IMR-90 (cell line): ENCODE results near the gene NDUFAF4. TPM values are rescaled to one million over a fixed set of nuclear protein-coding genes. Genes with fewer than 3 reads are reported as not detected.

Source experiments
- ATAC-seq: fragments of 200-7000 bp; cut with Tn5 transposase; 2 replicates; pipeline ENCODE4 v1.9.1; 2020; ENCODE audit warnings: low read depth, mild to moderate bottlenecking, moderate library complexity
- BruUV-seq: library from RNA; stranded (reverse); fragments of 400-500 nt; replicated peaks from 2 replicates; lab custom pipeline; 2021; lab: Mats Ljungman, UMichigan
- CTCF ChIA-PET: fragments of 300-600 bp; formaldehyde crosslinking; extraction: SDS; loops from one replicate; lab custom pipeline; 2021; ENCODE audit warnings: antibody characterized with exemption; lab: Yijun Ruan, JAX
- POLR2A ChIA-PET: fragments of 300-600 bp; sonication (Branson Sonifier 250); formaldehyde crosslinking; loops from one replicate; lab custom pipeline; 2022; ENCODE audit warnings: antibody characterized with exemption; ENCODE audit not compliant: unreplicated experiment; lab: Charles Lee
- DNase-seq: peaks from one replicate; pipeline ENCODE4 v3.0.0; 2013
- H2AFZ ChIP-seq: replicated peaks from 2 replicates; pipeline ENCODE3; 2013; ENCODE audit warnings: low read length, mild to moderate bottlenecking; ENCODE audit not compliant: poor library complexity
- H2AK5ac ChIP-seq: 2 replicates; pipeline ENCODE4 v1.6.1; 2013; ENCODE audit warnings: low read depth, low read length, inconsistent platforms
- H2AK9ac ChIP-seq: replicated peaks from 2 replicates; pipeline ENCODE3; 2013; ENCODE audit warnings: mild to moderate bottlenecking, low read depth, low read length, moderate library complexity; ENCODE audit not compliant: poor library complexity
- H2BK120ac ChIP-seq: 2 replicates; pipeline ENCODE4 v1.6.1; 2013; ENCODE audit warnings: low read depth, low read length, inconsistent platforms
- H2BK15ac ChIP-seq: 3 replicates; pipeline ENCODE4 v1.6.1; 2013; ENCODE audit warnings: low read depth, low read length, inconsistent platforms
- H2BK20ac ChIP-seq: 2 replicates; pipeline ENCODE4 v1.6.1; 2013; ENCODE audit warnings: low read depth, mild to moderate bottlenecking, inconsistent platforms, low read length, moderate library complexity
- H2BK5ac ChIP-seq: 2 replicates; pipeline ENCODE4 v1.6.1; 2013; ENCODE audit warnings: mild to moderate bottlenecking, low read depth, low read length, inconsistent platforms; ENCODE audit not compliant: poor library complexity, severe bottlenecking
- H3K14ac ChIP-seq: replicated peaks from 2 replicates; pipeline ENCODE4 v1.6.1; 2013; ENCODE audit warnings: low read depth, low read length, inconsistent platforms
- H3K18ac ChIP-seq: 2 replicates; pipeline ENCODE4 v1.6.1; 2013; ENCODE audit warnings: low read depth, low read length, control low read depth
- H3K23ac ChIP-seq: 2 replicates; pipeline ENCODE4 v1.6.1; 2013; ENCODE audit warnings: low read depth, low read length, inconsistent platforms
- H3K27ac ChIP-seq: 2 replicates; pipeline ENCODE4 v1.5.1; 2013; ENCODE audit warnings: mild to moderate bottlenecking, control low read depth, low read length; ENCODE audit not compliant: insufficient read depth
- H3K27me3 ChIP-seq: 2 replicates; pipeline ENCODE4 v1.6.1; 2013; ENCODE audit warnings: low read length; ENCODE audit not compliant: control insufficient read depth, insufficient read depth
- H3K36me3 ChIP-seq: 2 replicates; pipeline ENCODE4 v1.6.1; 2013; ENCODE audit warnings: low read length, mixed read lengths; ENCODE audit not compliant: control insufficient read depth, insufficient read depth
- H3K4ac ChIP-seq: 2 replicates; pipeline ENCODE4 v1.6.1; 2013; ENCODE audit warnings: low read depth, low read length, inconsistent platforms
- H3K4me1 ChIP-seq: 2 replicates; pipeline ENCODE4 v1.6.1; 2013; ENCODE audit warnings: low read length, mixed read lengths; ENCODE audit not compliant: control insufficient read depth, insufficient read depth
- H3K4me2 ChIP-seq: 2 replicates; pipeline ENCODE4 v1.6.1; 2013; ENCODE audit warnings: low read depth, mild to moderate bottlenecking, control low read depth, low read length, moderate library complexity
- H3K4me3 ChIP-seq: 2 replicates; pipeline ENCODE4 v1.5.1; 2013; ENCODE audit warnings: low read depth, mild to moderate bottlenecking, control low read depth, low read length, moderate library complexity; ENCODE audit not compliant: insufficient read depth
- H3K56ac ChIP-seq: 2 replicates; pipeline ENCODE4 v1.6.1; 2013; ENCODE audit warnings: low read length, inconsistent platforms; ENCODE audit not compliant: insufficient read depth; ENCODE audit errors: extremely low read depth
- H3K79me1 ChIP-seq, 2 experiments: 2 replicates each; pipeline ENCODE4 v1.6.1; 2013; ENCODE audit warnings: low read length in 2 of 2, inconsistent platforms in 1 of 2, low read depth in 1 of 2
- H3K9ac ChIP-seq: 2 replicates; pipeline ENCODE4 v1.6.1; 2013; ENCODE audit warnings: low read depth, low read length, control low read depth
- H3K9me1 ChIP-seq: 2 replicates; pipeline ENCODE4 v1.6.1; 2013; ENCODE audit warnings: low read length, inconsistent platforms; ENCODE audit not compliant: insufficient read depth
- H3K9me3 ChIP-seq: 2 replicates; pipeline ENCODE4 v1.6.1; 2013; ENCODE audit warnings: low read length; ENCODE audit not compliant: control insufficient read depth, insufficient read depth
- H4K20me1 ChIP-seq: 2 replicates; pipeline ENCODE4 v1.6.1; 2013; ENCODE audit warnings: low read length, inconsistent platforms; ENCODE audit not compliant: insufficient read depth
- H4K5ac ChIP-seq: 2 replicates; pipeline ENCODE4 v1.6.1; 2013; ENCODE audit warnings: mild to moderate bottlenecking, low read depth, low read length, control low read depth
- H4K8ac ChIP-seq, 2 experiments: 2 replicates each; pipeline ENCODE4 v1.6.1; 2013; ENCODE audit warnings: low read depth in 2 of 2, low read length in 2 of 2, control low read depth in 1 of 2, inconsistent platforms in 1 of 2
- H4K91ac ChIP-seq: 2 replicates; pipeline ENCODE4 v1.6.1; 2013; ENCODE audit warnings: low read depth, low read length, inconsistent platforms; ENCODE audit not compliant: insufficient read depth
- BHLHE40 ChIP-seq: fragments of 150-350 bp; IDR thresholded peaks from 2 replicates; pipeline ENCODE4 v1.6.1; 2016; ENCODE audit warnings: mild to moderate bottlenecking, low read depth, low read length
- CEBPB ChIP-seq: IDR thresholded peaks from 2 replicates; pipeline ENCODE4 v1.6.1; 2012; ENCODE audit warnings: low read depth, low read length, improper control_type of control experiment
- CHD1 ChIP-seq: IDR thresholded peaks from 2 replicates; pipeline ENCODE4 v1.6.1; 2012; ENCODE audit warnings: low read depth, low read length, improper control_type of control experiment
- CTCF ChIP-seq: conservative IDR thresholded peaks from 2 replicates; pipeline ENCODE4 v1.5.1; 2012; ENCODE audit warnings: mild to moderate bottlenecking, low read depth, low read length, improper control_type of control experiment
- FOS ChIP-seq: fragments of 150-350 bp; IDR thresholded peaks from 2 replicates; pipeline ENCODE4 v1.6.1; 2016; ENCODE audit warnings: low read depth, low read length
- MAFK ChIP-seq: IDR thresholded peaks from 2 replicates; pipeline ENCODE4 v1.6.1; 2012; ENCODE audit warnings: low read depth, low read length, improper control_type of control experiment
- MAZ ChIP-seq: IDR thresholded peaks from 2 replicates; pipeline ENCODE4 v1.6.1; 2012; ENCODE audit warnings: low read depth, mild to moderate bottlenecking, low read length, improper control_type of control experiment, moderate library complexity, borderline replicate concordance
- MXI1 ChIP-seq: IDR thresholded peaks from 2 replicates; pipeline ENCODE4 v1.6.1; 2012; ENCODE audit warnings: low read depth, mild to moderate bottlenecking, low read length, moderate library complexity, borderline replicate concordance
- NFE2L2 ChIP-seq: fragments of 150-350 bp; IDR thresholded peaks from 2 replicates; pipeline ENCODE4 v1.6.1; 2016; ENCODE audit warnings: low read depth, mild to moderate bottlenecking, low read length
- POLR2A ChIP-seq: IDR thresholded peaks from 2 replicates; pipeline ENCODE4 v1.6.1; 2012; ENCODE audit warnings: mild to moderate bottlenecking, low read depth, low read length
- RAD21 ChIP-seq: IDR thresholded peaks from 2 replicates; pipeline ENCODE4 v1.6.1; 2012; ENCODE audit warnings: low read length, improper control_type of control experiment
- RCOR1 ChIP-seq: IDR thresholded peaks from 2 replicates; pipeline ENCODE4 v1.6.1; 2012; ENCODE audit warnings: mild to moderate bottlenecking, low read length, improper control_type of control experiment; ENCODE audit not compliant: insufficient replicate concordance
- RFX5 ChIP-seq: IDR thresholded peaks from 2 replicates; pipeline ENCODE4 v1.8.0; 2012; ENCODE audit warnings: low read depth, mild to moderate bottlenecking, low read length, moderate library complexity
- SMC3 ChIP-seq: fragments of 150-350 bp; IDR thresholded peaks from 2 replicates; pipeline ENCODE4 v1.6.1; 2016; ENCODE audit warnings: low read depth, mild to moderate bottlenecking, antibody characterized with exemption, low read length, moderate library complexity
- USF2 ChIP-seq: fragments of 150-350 bp; IDR thresholded peaks from 2 replicates; pipeline ENCODE4 v1.6.1; 2017; ENCODE audit warnings: mild to moderate bottlenecking, antibody characterized with exemption, low read length, low read depth
- WGBS, 2 experiments: methylation state at CpG; one replicate each; pipeline versions ENCODE4 v1.1.5 to v1.1.7; 2013; ENCODE audit warnings: missing lambda C conversion rate in 2 of 2; ENCODE audit not compliant: insufficient read length in 1 of 2; ENCODE audit errors: extremely low coverage in 2 of 2; 5-methylcytosine and 5-hydroxymethylcytosine counted together
- dilution Hi-C: fragments of 300-500 bp; cut with HindIII; formaldehyde crosslinking; loops from one replicate; pipeline ENCODE4 v1.14.3; 2018; ENCODE audit warnings: low sequenced_read_pairs; ENCODE audit not compliant: unreplicated experiment
- in situ Hi-C: fragments of 300-500 bp; cut with MboI; formaldehyde crosslinking; loops from 3 replicates; pipeline ENCODE4 v1.14.3; 2019; ENCODE audit warnings: low sequenced_read_pairs, inconsistent platforms, mixed read lengths
- intact Hi-C: fragments of 100-400 bp; cut with micrococcal nuclease; formaldehyde crosslinking; loops from 2 replicates; pipeline ENCODE4 v1.10.0; 2022
- polyA plus RNA-seq, 3 experiments: library from polyadenylated mRNA; depleted of rRNA; stranded (reverse); fragments of >200 nt; gene quantifications; 2 replicates each; pipeline ENCODE4 v1.2.3, GENCODE V29; 2012; ENCODE audit warnings: low replicate concordance in 1 of 3
- total RNA-seq: library from RNA; depleted of rRNA; stranded (reverse); fragments of >200 nt; gene quantifications from 2 replicates; pipeline ENCODE4 v1.2.3, GENCODE V29; 2012
- TF ChIP-seq, protein P1 (sequence below): fragments of 150-350 bp; IDR thresholded peaks from 2 replicates; pipeline ENCODE4 v1.6.1; 2016; ENCODE audit warnings: low read depth, mild to moderate bottlenecking, low read length, moderate library complexity, borderline replicate concordance

The NDUFAF4 gene
- total and polyA plus RNA-seq, 2 of the 4 experiments (the other 2 are of a cell fraction): 6.3 to 13.4 TPM

DNA sequence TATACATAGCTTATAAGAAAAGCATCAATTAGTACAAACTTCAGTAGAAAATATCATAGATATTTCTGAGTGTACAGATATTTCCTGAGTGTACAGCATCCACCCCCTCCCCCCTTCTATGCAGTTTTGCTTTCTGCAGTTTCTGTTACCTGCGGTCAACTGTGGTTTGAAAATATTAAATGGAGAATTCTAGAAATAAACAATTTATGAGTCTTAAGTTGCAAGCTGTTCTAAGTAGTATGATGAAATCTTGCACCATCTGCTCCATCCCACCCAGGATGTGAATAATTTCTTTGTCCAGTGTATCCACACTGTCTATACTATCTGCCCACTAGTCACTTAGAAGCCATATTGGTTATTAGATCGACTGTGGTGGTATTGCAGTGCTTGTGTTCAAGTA lies 44.6 kb downstream of the NDUFAF4 start:
- H3K9me3 ChIP-seq: no peaks in the 10 kb centered on the region
- H3K23ac ChIP-seq: no peak overlapping the region
- no peak overlapping the region for H2BK120ac ChIP-seq
- no peak overlapping the region for H3K4me3 ChIP-seq
- H4K20me1 ChIP-seq: no peaks in the 10 kb centered on the region
- H2BK20ac ChIP-seq: no peak overlapping the region
- peaks cover 2% of the 10 kb centered on the region; the same call in 1 of the 2 replicates for H3K27me3 ChIP-seq
- H3K27ac ChIP-seq: no peak overlapping the region
- no peak overlapping the region for H3K18ac ChIP-seq
- no peak overlapping the region for H2BK15ac ChIP-seq
- no peak overlapping the region for H2BK5ac ChIP-seq
- H4K91ac ChIP-seq: no peak overlapping the region
- no peak overlapping the region for H2AK9ac ChIP-seq
- H3K14ac ChIP-seq: no peak overlapping the region
- no peak overlapping the region for H2AK5ac ChIP-seq
- WGBS, 2 experiments: no CpG with 5 or more reads among the region's 2 CpGs
- TF ChIP-seq CEBPB (no peak), BHLHE40 (no peak), FOS (no peak), USF2 (no peak), CTCF (no peak), RFX5 (no peak), RAD21 (no peak), RCOR1 (no peak), MAZ (no peak), SMC3 (no peak), MXI1 (no peak), MAFK (no peak), CHD1 (no peak), NFE2L2 (no peak), POLR2A (no peak)
- TF ChIP-seq, protein P1, sequence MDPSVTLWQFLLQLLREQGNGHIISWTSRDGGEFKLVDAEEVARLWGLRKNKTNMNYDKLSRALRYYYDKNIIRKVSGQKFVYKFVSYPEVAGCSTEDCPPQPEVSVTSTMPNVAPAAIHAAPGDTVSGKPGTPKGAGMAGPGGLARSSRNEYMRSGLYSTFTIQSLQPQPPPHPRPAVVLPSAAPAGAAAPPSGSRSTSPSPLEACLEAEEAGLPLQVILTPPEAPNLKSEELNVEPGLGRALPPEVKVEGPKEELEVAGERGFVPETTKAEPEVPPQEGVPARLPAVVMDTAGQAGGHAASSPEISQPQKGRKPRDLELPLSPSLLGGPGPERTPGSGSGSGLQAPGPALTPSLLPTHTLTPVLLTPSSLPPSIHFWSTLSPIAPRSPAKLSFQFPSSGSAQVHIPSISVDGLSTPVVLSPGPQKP: no peak
- ChIA-PET POLR2A (no interaction called here), CTCF (no interaction called here)
- H4K5ac ChIP-seq: no peak overlapping the region
- H3K9me1 ChIP-seq: no peaks in the 10 kb centered on the region
- no peaks in the 10 kb centered on the region for H3K79me1 ChIP-seq
- no peak for ATAC-seq
- H3K9ac ChIP-seq: no peak overlapping the region
- dilution Hi-C loops: no loop called here
- H3K4me2 ChIP-seq: no peak overlapping the region
- H3K36me3 ChIP-seq: no peaks in the 10 kb centered on the region
- DNase-seq: no peak
- no peak overlapping the region for H3K56ac ChIP-seq
- no peaks in the 10 kb centered on the region for H3K4me1 ChIP-seq
- in situ Hi-C loops: no loop called here
- intact Hi-C loops: no loop called here
- H4K8ac ChIP-seq: no peak overlapping the region
- no peak overlapping the region for H3K4ac ChIP-seq
- H2AFZ ChIP-seq: no peak overlapping the region
- no TSS peak for BruUV-seq
